Cardiac muscle cell (in vitro differentiated cells and primary cell): ENCODE measurements around the gene GTF3C2. TPM values are rescaled to one million over a fixed set of nuclear protein-coding genes. Genes with fewer than 3 reads are reported as not detected.

ENCODE experiments used
- DNase-seq, 2 donors: peaks; one replicate each; pipeline versions ENCODE4 v3.0.0 to v3.0.0-alpha.2; 2010 to 2017; ENCODE audit warnings: low read depth in 1 of 2, low spot score in 1 of 2
- H3K27ac ChIP-seq: fragments of 200-600 bp; sonication (generic); 2 replicates; pipeline ENCODE4 v1.5.1; 2016
- H3K27me3 ChIP-seq: fragments of 200-600 bp; sonication (generic); 2 replicates; pipeline ENCODE4 v1.6.0; 2016; ENCODE audit warnings: control low read depth
- H3K36me3 ChIP-seq: fragments of 200-600 bp; sonication (generic); 2 replicates; pipeline ENCODE4 v1.5.1; 2016; ENCODE audit warnings: control low read depth
- H3K4me1 ChIP-seq: fragments of 200-600 bp; sonication (generic); 2 replicates; pipeline ENCODE4 v1.8.1; 2017; ENCODE audit warnings: low read depth, mild to moderate bottlenecking, mixed run types
- H3K4me3 ChIP-seq: fragments of 200-600 bp; sonication (generic); 2 replicates; pipeline ENCODE4 v1.5.1; 2016; ENCODE audit warnings: mild to moderate bottlenecking
- H3K9me3 ChIP-seq: fragments of 200-600 bp; sonication (generic); 2 replicates; pipeline ENCODE4 v1.5.1; 2017; ENCODE audit warnings: low read depth, mild to moderate bottlenecking, control low read depth
- polyA plus RNA-seq: library from polyadenylated mRNA; unstranded; fragments of >200 nt; fragmentation: Nextera tagmentation; extraction: Ambion mirVana; gene quantifications from 2 replicates; pipeline ENCODE4 v1.2.1, GENCODE V29; 2016
- total RNA-seq: library from RNA; depleted of rRNA; stranded (reverse); fragments of >200 nt; gene quantifications from 2 replicates; pipeline ENCODE4 v1.2.3, GENCODE V29; 2016
- TF ChIP-seq, protein P1 (sequence below): IDR thresholded peaks from 2 replicates; pipeline ENCODE4 v1.5.1; 2012; ENCODE audit warnings: low read depth, mild to moderate bottlenecking, low read length

Gene GTF3C2
- total and polyA plus RNA-seq, 2 experiments from 2014 or later: 38.2 to 47.7 TPM

DNA sequence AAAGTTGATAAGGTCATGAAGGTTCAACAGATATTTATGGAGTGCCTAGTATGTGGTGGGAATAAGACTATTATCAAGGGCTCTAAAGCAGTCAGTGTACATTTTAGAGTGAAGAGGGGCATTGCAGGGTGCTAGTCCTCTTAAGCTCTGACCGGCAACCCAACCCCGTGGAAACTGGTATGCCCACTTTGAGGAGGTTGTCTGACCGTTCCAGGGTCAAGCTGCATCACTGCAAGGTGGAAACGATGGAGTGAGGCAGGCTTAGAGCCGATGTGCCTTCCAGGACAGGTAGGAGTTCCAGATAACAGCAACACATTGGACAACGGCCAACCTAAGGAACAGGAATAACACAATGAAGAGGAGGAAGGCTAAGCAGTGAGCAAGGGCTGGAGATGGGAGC is 46.9 kb downstream of the GTF3C2 start:
- no peak overlapping the region for H3K4me3 ChIP-seq
- TF ChIP-seq, protein P1, sequence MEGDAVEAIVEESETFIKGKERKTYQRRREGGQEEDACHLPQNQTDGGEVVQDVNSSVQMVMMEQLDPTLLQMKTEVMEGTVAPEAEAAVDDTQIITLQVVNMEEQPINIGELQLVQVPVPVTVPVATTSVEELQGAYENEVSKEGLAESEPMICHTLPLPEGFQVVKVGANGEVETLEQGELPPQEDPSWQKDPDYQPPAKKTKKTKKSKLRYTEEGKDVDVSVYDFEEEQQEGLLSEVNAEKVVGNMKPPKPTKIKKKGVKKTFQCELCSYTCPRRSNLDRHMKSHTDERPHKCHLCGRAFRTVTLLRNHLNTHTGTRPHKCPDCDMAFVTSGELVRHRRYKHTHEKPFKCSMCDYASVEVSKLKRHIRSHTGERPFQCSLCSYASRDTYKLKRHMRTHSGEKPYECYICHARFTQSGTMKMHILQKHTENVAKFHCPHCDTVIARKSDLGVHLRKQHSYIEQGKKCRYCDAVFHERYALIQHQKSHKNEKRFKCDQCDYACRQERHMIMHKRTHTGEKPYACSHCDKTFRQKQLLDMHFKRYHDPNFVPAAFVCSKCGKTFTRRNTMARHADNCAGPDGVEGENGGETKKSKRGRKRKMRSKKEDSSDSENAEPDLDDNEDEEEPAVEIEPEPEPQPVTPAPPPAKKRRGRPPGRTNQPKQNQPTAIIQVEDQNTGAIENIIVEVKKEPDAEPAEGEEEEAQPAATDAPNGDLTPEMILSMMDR: no peak
- H3K4me1 ChIP-seq: no peaks in the 10 kb centered on the region
- H3K36me3 ChIP-seq: peaks cover 6% of the 10 kb centered on the region
- no peak overlapping the region for H3K27ac ChIP-seq
- H3K9me3 ChIP-seq: no peaks in the 10 kb centered on the region
- peaks cover 35% of the 10 kb centered on the region for H3K27me3 ChIP-seq
- DNase-seq: no peak

DNA sequence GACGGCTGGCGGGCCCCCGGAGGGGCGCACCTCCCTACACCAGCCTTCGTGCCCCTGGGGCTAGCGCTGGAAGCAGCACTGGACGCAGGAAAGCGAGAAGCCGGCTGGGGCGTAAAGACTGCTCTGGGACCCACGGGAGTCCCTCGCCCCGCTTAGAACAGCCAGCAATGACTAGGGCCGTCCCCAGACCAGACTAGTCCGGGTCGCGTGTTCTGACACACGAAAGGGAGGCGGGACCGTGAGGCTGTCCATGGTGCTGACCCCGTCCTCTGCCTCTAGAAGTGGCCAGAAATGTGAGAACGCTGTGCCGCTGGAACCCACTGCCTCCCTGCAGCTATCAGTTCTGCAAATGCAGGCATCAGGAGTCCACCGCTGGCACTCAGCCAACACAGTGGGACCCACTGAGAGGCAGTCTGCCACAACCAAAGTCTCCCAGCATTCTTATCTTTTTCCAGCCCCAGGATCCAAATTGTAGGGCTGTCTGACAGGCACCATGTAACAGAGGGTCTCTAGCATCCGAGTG is 48.1 kb downstream of the GTF3C2 start, which contains the start of gene UCN:
TSS of gene UCN (minus strand) at position 87 of the 523 bp plus-strand sequence. CDS start 550 bp downstream, outside the sequence.
- no peak within 1 kb of the TSS for H3K4me3 ChIP-seq
- H3K9me3 ChIP-seq: no peaks in the 10 kb centered on the region
- no peak within 1 kb of the TSS for H3K27ac ChIP-seq
- H3K4me1 ChIP-seq: no peaks in the 10 kb centered on the region
- TF ChIP-seq, protein P1: no peak
- peaks cover 40% of the 10 kb centered on the region for H3K27me3 ChIP-seq
- peak; percentile 62 to 91 for DNase-seq
- H3K36me3 ChIP-seq: peaks cover 6% of the 10 kb centered on the region

DNA sequence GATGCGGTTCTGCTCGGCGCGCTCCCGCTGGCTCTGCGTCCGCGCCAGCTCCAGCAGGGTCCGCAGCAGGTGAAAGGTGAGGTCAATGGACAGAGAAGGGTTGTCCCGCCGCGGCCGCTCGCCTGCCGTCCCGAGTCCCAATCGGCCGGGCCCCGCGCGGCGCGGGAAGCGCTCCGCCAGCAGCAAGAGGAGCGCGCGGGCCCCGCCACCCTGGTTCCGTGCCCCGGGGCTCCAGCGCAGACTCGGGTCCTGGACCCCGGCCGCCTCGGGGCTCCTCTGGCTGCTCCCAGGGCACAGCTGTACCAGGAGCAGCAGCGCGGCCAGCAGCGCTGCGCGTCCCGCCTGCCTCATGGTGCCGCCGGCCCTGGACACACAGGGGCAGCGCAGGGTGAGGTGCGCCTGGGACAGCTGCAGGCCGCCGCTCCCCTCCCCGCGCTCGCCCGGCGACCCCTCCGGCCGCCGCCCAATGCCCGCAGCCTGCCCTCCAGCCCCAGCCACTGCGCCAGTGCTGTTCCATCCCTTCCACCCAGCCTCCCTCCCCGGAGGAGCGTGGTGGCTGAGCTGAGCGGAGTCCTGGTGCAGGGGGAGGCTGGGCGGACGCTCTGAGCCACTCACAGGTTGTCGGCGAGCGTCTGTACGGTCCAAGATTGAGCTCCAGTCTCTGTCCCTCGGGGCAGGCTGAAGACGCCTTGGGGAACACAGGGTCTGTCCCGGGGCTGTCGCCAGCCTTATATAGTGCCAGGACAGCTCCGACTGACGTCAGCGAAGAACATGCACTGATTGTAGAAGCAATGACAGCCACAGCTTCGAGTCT is 48.8 kb downstream of the GTF3C2 start:
- TF ChIP-seq, protein P1: no peak
- peak in 1 of 2 donors; percentile 52 for DNase-seq
- no peak overlapping the region for H3K4me3 ChIP-seq

DNA sequence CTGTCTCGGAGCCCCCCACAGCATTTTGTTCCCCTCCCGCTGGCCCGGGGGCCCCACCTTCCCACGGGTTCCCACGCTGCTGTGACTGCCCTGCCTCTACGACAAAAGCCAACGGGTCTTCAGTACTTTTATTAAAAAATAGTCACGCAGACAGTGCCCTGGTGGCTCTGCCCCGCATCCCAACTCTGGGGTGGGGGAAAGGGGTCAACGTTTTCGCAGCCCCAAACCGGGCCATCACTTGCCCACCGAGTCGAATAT is 49.3 kb downstream of the GTF3C2 start:
- TF ChIP-seq, protein P1: no peak
- Histone ChIP-seq H3K4me3 (no peak overlapping the region), H3K27ac (no peak overlapping the region), H3K4me1 (no peaks in the 10 kb centered on the region), H3K9me3 (no peaks in the 10 kb centered on the region), H3K27me3 (peaks cover 40% of the 10 kb centered on the region), H3K36me3 (peaks cover 6% of the 10 kb centered on the region)
- no peak for DNase-seq

More for the DNA sequence above, 48.8 kb downstream of the GTF3C2 start:
- H3K27ac ChIP-seq: no peak overlapping the region
- no peaks in the 10 kb centered on the region for H3K4me1 ChIP-seq
- H3K9me3 ChIP-seq: no peaks in the 10 kb centered on the region
- peaks cover 40% of the 10 kb centered on the region for H3K27me3 ChIP-seq
- peaks cover 6% of the 10 kb centered on the region for H3K36me3 ChIP-seq

DNA sequence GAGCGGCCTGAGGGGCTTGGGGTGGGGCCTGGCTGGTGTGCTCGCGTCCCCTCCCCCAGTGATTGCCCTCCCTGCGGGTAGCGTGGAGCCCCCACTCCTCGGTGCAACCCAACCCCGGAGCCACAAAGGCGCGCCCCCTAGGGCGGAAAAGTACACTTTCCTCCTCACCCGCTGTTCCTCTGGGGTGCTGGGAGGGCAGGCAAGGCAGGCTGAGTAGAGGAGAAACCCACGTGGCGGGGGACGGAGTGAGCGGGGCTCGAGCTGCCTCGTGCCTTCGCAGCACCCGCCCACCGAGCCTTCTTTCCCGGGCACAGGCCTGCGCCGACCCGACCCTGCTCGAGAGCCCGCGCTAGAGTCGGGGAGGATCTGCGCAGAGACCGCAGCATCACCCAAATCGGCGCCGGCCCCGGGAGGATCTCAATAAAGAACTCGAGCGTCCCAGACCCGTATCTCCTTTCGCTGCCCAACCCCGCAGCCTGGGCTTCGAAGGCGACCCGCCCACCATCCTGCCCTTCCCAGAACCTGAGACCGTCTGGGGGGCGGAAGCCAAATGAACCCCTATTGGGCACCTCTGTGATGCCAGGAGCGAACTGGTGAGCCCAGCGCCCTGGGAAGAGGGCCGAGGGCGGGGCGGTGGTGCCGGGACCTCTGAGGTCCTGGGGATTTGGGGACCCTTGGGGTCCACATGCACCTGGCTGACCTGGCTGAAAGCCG is 49.8 kb downstream of the GTF3C2 start:
- Histone ChIP-seq H3K27me3 (peaks cover 40% of the 10 kb centered on the region), H3K4me1 (no peaks in the 10 kb centered on the region), H3K36me3 (peaks cover 6% of the 10 kb centered on the region), H3K4me3 (no peak overlapping the region), H3K9me3 (no peaks in the 10 kb centered on the region), H3K27ac (no peak overlapping the region)
- no peak for DNase-seq
- TF ChIP-seq, protein P1: peak; percentile 27
